NCI-H510A treated with DMSO at 0.1 percent for 48 hours (cell line): ENCODE measurements around the gene TMEM154.
"Not testable (repeated sequence)": the region's sequence is repeated elsewhere in the genome, so short reads cannot be mapped to it uniquely, and the experiment has no call there.

ENCODE experiments used
- DNase-seq: peaks from one replicate; lab custom pipeline; 2025; lab: John Stamatoyannopoulos, UW

TMEM154 gene

GRCh38 chr4:152667781-152668180 lies 12.0 kb downstream of the TMEM154 start:
- no peak for DNase-seq

- DNase-seq: no peak
Measured at GRCh38 chr4:152666946-152667345, 12.9 kb downstream of the TMEM154 start.

- no peak for DNase-seq
Measured at GRCh38 chr4:152665691-152666395, 14.0 kb downstream of the TMEM154 start.

- DNase-seq: not testable (repeated sequence)
Measured at GRCh38 chr4:152664067-152664378, 15.8 kb downstream of the TMEM154 start.

- no peak for DNase-seq
Measured at GRCh38 chr4:152663203-152664066, 16.4 kb downstream of the TMEM154 start.

GRCh38 chr4:152661649-152662048 lies 18.1 kb downstream of the TMEM154 start:
- no peak for DNase-seq

GRCh38 chr4:152660526-152660925 lies 19.3 kb downstream of the TMEM154 start:
- DNase-seq: no peak

- no peak for DNase-seq
Measured at GRCh38 chr4:152659806-152660205, 20.0 kb downstream of the TMEM154 start.

- DNase-seq: no peak
Measured at GRCh38 chr4:152657657-152658056, 22.1 kb downstream of the TMEM154 start.

- no peak for DNase-seq
Measured at GRCh38 chr4:152655272-152656129, 24.3 kb downstream of the TMEM154 start.

- no peak for DNase-seq
Measured at GRCh38 chr4:152652102-152652501, 27.7 kb downstream of the TMEM154 start.

GRCh38 chr4:152651473-152652060 lies 28.2 kb downstream of the TMEM154 start:
- no peak for DNase-seq

- DNase-seq: no peak
Measured at GRCh38 chr4:152646221-152646620, 33.6 kb downstream of the TMEM154 start.

- DNase-seq: no peak
Measured at GRCh38 chr4:152644130-152644529, 35.7 kb downstream of the TMEM154 start.

- no peak for DNase-seq
Measured at GRCh38 chr4:152643153-152644035, 36.4 kb downstream of the TMEM154 start.

GRCh38 chr4:152640058-152640921 lies 39.5 kb downstream of the TMEM154 start:
- peak; percentile 40 for DNase-seq

GRCh38 chr4:152635851-152636250 lies 43.9 kb downstream of the TMEM154 start:
- DNase-seq: no peak

- no peak for DNase-seq
Measured at GRCh38 chr4:152634110-152634760, 45.6 kb downstream of the TMEM154 start.

GRCh38 chr4:152633118-152633517 lies 46.7 kb downstream of the TMEM154 start:
- DNase-seq: no peak

- DNase-seq: no peak
Measured at GRCh38 chr4:152630324-152630723, 49.5 kb downstream of the TMEM154 start.
